K562 (cell line): Measurements from ENCODE around the gene SIGLEC6. TPM values are rescaled to one million over a fixed set of nuclear protein-coding genes. Genes with fewer than 3 reads are reported as not detected.

Experiments used
- BRD9 ChIP-seq: fragments of 450-650 bp; IDR thresholded peaks from 2 replicates; pipeline ENCODE4 v1.6.1; 2018; ENCODE audit warnings: low read depth; ENCODE audit not compliant: partially characterized antibody
- DPF2 ChIP-seq: fragments of 450-650 bp; IDR thresholded peaks from 2 replicates; pipeline ENCODE4 v1.6.1; 2016
- FOXP1 ChIP-seq: sonication (generic); formaldehyde crosslinking; IDR thresholded peaks from 2 replicates; pipeline ENCODE4 v1.8.0; 2022; ENCODE audit warnings: mild to moderate bottlenecking, missing genetic modification reagents
- HNRNPLL ChIP-seq: fragments of 200-400 bp; formaldehyde crosslinking; IDR thresholded peaks from 2 replicates; pipeline ENCODE4 v1.6.1; 2017; ENCODE audit warnings: low read length, low read depth, mild to moderate bottlenecking; ENCODE audit not compliant: poor library complexity, severe bottlenecking
- MNT ChIP-seq, 2 experiments: fragments of 450-650 bp; conservative IDR thresholded peaks; 2 replicates each; pipeline ENCODE4 v1.6.1; 2017; ENCODE audit warnings: mild to moderate bottlenecking in 2 of 2, moderate library complexity in 2 of 2
- MTA1 ChIP-seq: fragments of 450-650 bp; IDR thresholded peaks from 2 replicates; pipeline ENCODE4 v1.6.1; 2017; ENCODE audit warnings: borderline replicate concordance
- MTA3 ChIP-seq: fragments of 450-650 bp; formaldehyde crosslinking; IDR thresholded peaks from 2 replicates; pipeline ENCODE4 v1.6.1; 2017; ENCODE audit warnings: mild to moderate bottlenecking, borderline replicate concordance
- NR2C1 ChIP-seq, 2 experiments: fragments of 450-650 bp; IDR thresholded peaks; 2 replicates each; pipeline ENCODE4 v1.6.1; 2017; ENCODE audit warnings: mild to moderate bottlenecking in 2 of 2, antibody characterized with exemption in 1 of 2, inconsistent platforms in 1 of 2, missing compliant biosample characterization in 1 of 2, missing genetic modification characterization in 1 of 2
- SMAD1 ChIP-seq: fragments of 150-350 bp; IDR thresholded peaks from 2 replicates; pipeline ENCODE4 v1.6.1; 2014; ENCODE audit warnings: low read length, low read depth; ENCODE audit not compliant: partially characterized antibody
- TBL1XR1 ChIP-seq, 2 experiments: IDR thresholded peaks; 2 replicates each; pipeline ENCODE4 v1.6.1; 2012; ENCODE audit warnings: improper control_type of control experiment in 2 of 2, low read length in 2 of 2, mild to moderate bottlenecking in 1 of 2
- TFE3 ChIP-seq: fragments of 450-650 bp; formaldehyde crosslinking; IDR thresholded peaks from 2 replicates; pipeline ENCODE4 v1.4.0; 2020; ENCODE audit warnings: mild to moderate bottlenecking, mixed read lengths
- TSC22D4 ChIP-seq: fragments of 450-650 bp; IDR thresholded peaks from 2 replicates; pipeline ENCODE4 v1.6.1; 2016; ENCODE audit warnings: missing genetic modification characterization, missing biosample characterization, control low read depth
- ZMIZ1 ChIP-seq, 2 experiments: fragments of 150-350 bp in 1 of 2; IDR thresholded peaks; 2 replicates each; pipeline ENCODE4 v1.6.1; 2012 to 2016; ENCODE audit warnings: low read depth in 2 of 2, low read length in 2 of 2, mild to moderate bottlenecking in 1 of 2, moderate library complexity in 1 of 2
- ZNF277 ChIP-seq: fragments of 250-450 bp; sonication (Bioruptor Pico); IDR thresholded peaks from 2 replicates; pipeline ENCODE4 v1.8.0; 2022; ENCODE audit warnings: inconsistent platforms, mild to moderate bottlenecking, moderate library complexity, borderline replicate concordance
- polyA plus RNA-seq, 8 experiments: library from polyadenylated mRNA; depleted of rRNA in 4 of 8; stranded (reverse) in 5 of 8; unstranded in 3 of 8; fragments of >200 nt; fragmentation: Nextera tagmentation in 2 of 8; fragmentation: Illumina TruSeq in 1 of 8; extraction: Ambion mirVana in 2 of 8; extraction: Trizol in 1 of 8; gene quantifications; 2 replicates each; pipeline versions ENCODE4 v1.2.1 to v1.2.3, GENCODE V29; 2011 to 2014; ENCODE audit warnings: inconsistent platforms in 1 of 8, missing spikeins in 1 of 8
- total RNA-seq, 7 experiments: library from RNA; depleted of rRNA in 6 of 7; stranded (reverse); fragments of >200 nt in 6 of 7; fragmentation: Illumina TruSeq in 2 of 7; extraction: Trizol in 2 of 7; gene quantifications; 2 replicates each; pipeline versions ENCODE4 v1.2.1 to v1.2.3, GENCODE V29; 2011 to 2021; ENCODE audit warnings: low replicate concordance in 1 of 7

Gene SIGLEC6
- total and polyA plus RNA-seq, 9 of the 15 experiments (the other 6 are each of a cell fraction or from before 2014, with no cell fraction given), result 0.03 to 17.5 (median 0.71) TPM

GRCh38 chr19:51467864-51468544 is 63.5 kb downstream of the SIGLEC6 start (continued):
- TF ChIP-seq ZMIZ1 (IDR thresholded peaks at IDR 0.05; ENCODE audit: low read depth in 2 of 2, low read length in 2 of 2) (peak in 1 of 2 experiments; percentile 70; a peak in 2 of 4 replicates), ZNF277 (CRISPR knock-in tag) (no peak), TFE3 (CRISPR knock-in tag) (no peak), BRD9 (peak; percentile 79), MTA1 (0 out of 2 replicates have a peak, but pooled peaks have one; percentile 54), MNT (conservative IDR thresholded peaks at IDR 0.05) (peak; percentile 66 to 84), SMAD1 (peak; percentile 86), MTA3 (peak; percentile 87), TSC22D4 (tag) (no peak), NR2C1 (IDR thresholded peaks at IDR 0.05) (peak; percentile 62), NR2C1 (tag; IDR thresholded peaks at IDR 0.05) (no peak), HNRNPLL (peak; percentile 59), FOXP1 (CRISPR knock-in tag) (peak; percentile 78; the same call in 1 of the 2 replicates), DPF2 (peak; percentile 84), TBL1XR1 (IDR thresholded peaks at IDR 0.05; ENCODE audit: low read length in 2 of 2) (peak; percentile 76 to 87; a peak in 3 of 4 replicates)
